Mesodermal cell (in vitro differentiated cells): ENCODE measurements around the gene STAC2.

Experiments used
- H3K27ac ChIP-seq: 2 replicates; pipeline ENCODE4 v1.7.0; 2013; ENCODE audit warnings: mild to moderate bottlenecking, low read depth, low read length, moderate library complexity; ENCODE audit not compliant: severe bottlenecking
- H3K36me3 ChIP-seq: 2 replicates; pipeline ENCODE4 v1.7.1; 2013; ENCODE audit warnings: mild to moderate bottlenecking, low read length, moderate library complexity; ENCODE audit not compliant: control insufficient read depth, insufficient read depth
- H3K4me1 ChIP-seq: one replicate; pipeline ENCODE4 v1.7.1; 2013; ENCODE audit warnings: mild to moderate bottlenecking, low read length; ENCODE audit not compliant: insufficient read depth, control insufficient read depth, poor library complexity, severe bottlenecking
- H3K4me3 ChIP-seq: 2 replicates; pipeline ENCODE4 v1.7.0; 2013; ENCODE audit warnings: low read length, control low read depth, mild to moderate bottlenecking; ENCODE audit not compliant: insufficient read depth, poor library complexity, severe bottlenecking; ENCODE audit errors: extremely low read depth
- H3K9me3 ChIP-seq: 2 replicates; pipeline ENCODE4 v1.7.1; 2013; ENCODE audit warnings: mild to moderate bottlenecking, low read length, moderate library complexity; ENCODE audit not compliant: control insufficient read depth
- WGBS, 2 experiments: methylation state at CpG; one replicate each; pipeline ENCODE4 v1.1.5; 2013; ENCODE audit warnings: missing lambda C conversion rate in 2 of 2; ENCODE audit not compliant: insufficient coverage in 2 of 2; 5-methylcytosine and 5-hydroxymethylcytosine counted together

The STAC2 gene

GRCh38 chr17:39231591-39232551 is 6.1 kb upstream of the STAC2 start:
- Histone ChIP-seq H3K9me3 (no peaks in the 10 kb centered on the region), H3K4me1 (peaks cover 10% of the 10 kb centered on the region), H3K4me3 (no peak overlapping the region), H3K36me3 (no peaks in the 10 kb centered on the region), H3K27ac (peak overlapping the region; percentile 45)
- WGBS, 2 experiments = 30 to 31% methylated on average over 15 to 20 of the region's 22 CpGs

GRCh38 chr17:39231091-39231561 is 5.4 kb upstream of the STAC2 start:
- H3K27ac ChIP-seq = peak overlapping the region; percentile 45
- no peaks in the 10 kb centered on the region for H3K9me3 ChIP-seq
- WGBS, 2 experiments = 85 to 94% methylated on average over 2 to 3 of the region's 10 CpGs
- H3K36me3 ChIP-seq = no peaks in the 10 kb centered on the region
- H3K4me3 ChIP-seq = no peak overlapping the region
- H3K4me1 ChIP-seq = peaks cover 10% of the 10 kb centered on the region

- Histone ChIP-seq H3K36me3 (no peaks in the 10 kb centered on the region), H3K27ac (no peak overlapping the region), H3K9me3 (no peaks in the 10 kb centered on the region), H3K4me1 (peaks cover 10% of the 10 kb centered on the region), H3K4me3 (no peak overlapping the region)
- WGBS, 2 experiments = no CpG with 5 or more reads among the region's 1 CpG
These were observed 4.6 kb upstream of the STAC2 start for GRCh38 chr17:39230361-39230760.

GRCh38 chr17:39229274-39229913 is 3.6 kb upstream of the STAC2 start:
- 62 to 75% methylated on average over 8 to 10 of the region's 11 CpGs for WGBS, 2 experiments
- Histone ChIP-seq H3K36me3 (no peaks in the 10 kb centered on the region), H3K4me1 (peaks cover 10% of the 10 kb centered on the region), H3K27ac (no peak overlapping the region), H3K4me3 (no peak overlapping the region), H3K9me3 (no peaks in the 10 kb centered on the region)

- Histone ChIP-seq H3K4me1 (peaks cover 10% of the 10 kb centered on the region), H3K9me3 (no peaks in the 10 kb centered on the region), H3K4me3 (no peak overlapping the region), H3K27ac (no peak overlapping the region), H3K36me3 (no peaks in the 10 kb centered on the region)
- 80 to 100% methylated on average over 1 of the region's 2 CpGs for WGBS, 2 experiments
These were observed 1.7 kb upstream of the STAC2 start for GRCh38 chr17:39227364-39227919.

- Histone ChIP-seq H3K4me1 (peaks cover 3% of the 10 kb centered on the region), H3K36me3 (no peaks in the 10 kb centered on the region), H3K27ac (no peak overlapping the region), H3K9me3 (no peaks in the 10 kb centered on the region), H3K4me3 (peak overlapping the region; percentile 31)
- WGBS, 2 experiments = 15 to 16% methylated on average over 15 to 23 of the region's 24 CpGs
These were observed 376 bp upstream of the STAC2 start for GRCh38 chr17:39225959-39226683.

GRCh38 chr17:39224778-39225307 is 902 bp downstream of the STAC2 start:
- Histone ChIP-seq H3K4me1 (peaks cover 3% of the 10 kb centered on the region), H3K4me3 (peak overlapping the region; percentile 31)
- 3 to 5% methylated on average over 53 to 54 of the region's 68 CpGs for WGBS, 2 experiments

GRCh38 chr17:39223907-39224777 is 1.6 kb downstream of the STAC2 start:
- H3K9me3 ChIP-seq = no peaks in the 10 kb centered on the region
- H3K27ac ChIP-seq = no peak overlapping the region
- 12 to 31% methylated on average over 17 of the region's 33 CpGs for WGBS, 2 experiments
- no peaks in the 10 kb centered on the region for H3K36me3 ChIP-seq
- H3K4me3 ChIP-seq = no peak overlapping the region
- H3K4me1 ChIP-seq = peaks cover 3% of the 10 kb centered on the region

More at GRCh38 chr17:39224778-39225307, 902 bp downstream of the STAC2 start:
- H3K36me3 ChIP-seq = no peaks in the 10 kb centered on the region
- no peaks in the 10 kb centered on the region for H3K9me3 ChIP-seq
- H3K27ac ChIP-seq = no peak overlapping the region

- Histone ChIP-seq H3K4me1 (no peaks in the 10 kb centered on the region), H3K9me3 (no peaks in the 10 kb centered on the region), H3K36me3 (no peaks in the 10 kb centered on the region), H3K4me3 (no peak overlapping the region), H3K27ac (no peak overlapping the region)
- 83 to 89% methylated on average over 3 to 4 of the region's 9 CpGs for WGBS, 2 experiments
These were observed 2.6 kb downstream of the STAC2 start for GRCh38 chr17:39222866-39223834.
